H9 (cell line): Measurements from ENCODE around the gene DHX35. TPM values are rescaled to one million over a fixed set of nuclear protein-coding genes. Genes with fewer than 3 reads are reported as not detected.
A peak's percentile ranks its signal among the peaks of the same experiment; 100 is the strongest.

Experiments used
- DNase-seq: peaks from one replicate; pipeline ENCODE4 v3.0.0-alpha.2; 2017
- H2AFZ ChIP-seq: one replicate; pipeline ENCODE4 v1.6.1; 2013; ENCODE audit warnings: mild to moderate bottlenecking, low read length, control low read depth, moderate library complexity
- H2AK5ac ChIP-seq: 2 replicates; pipeline ENCODE4 v1.6.1; 2013; ENCODE audit warnings: low read length, control low read depth, mixed read lengths; ENCODE audit not compliant: insufficient read length
- H2BK120ac ChIP-seq: one replicate; pipeline ENCODE4 v1.6.1; 2013; ENCODE audit warnings: low read depth, mild to moderate bottlenecking, low read length, control low read depth, inconsistent platforms; ENCODE audit not compliant: poor library complexity, severe bottlenecking
- H2BK12ac ChIP-seq: 2 replicates; pipeline ENCODE4 v1.6.1; 2013; ENCODE audit warnings: low read length, control low read depth, mixed read lengths, low read depth; ENCODE audit not compliant: insufficient read length
- H2BK15ac ChIP-seq: 2 replicates; pipeline ENCODE4 v1.6.1; 2013; ENCODE audit warnings: low read depth, low read length, control low read depth
- H2BK20ac ChIP-seq: one replicate; pipeline ENCODE4 v1.6.1; 2013; ENCODE audit warnings: low read depth, mild to moderate bottlenecking, low read length, control low read depth, inconsistent platforms; ENCODE audit not compliant: poor library complexity, severe bottlenecking
- H2BK5ac ChIP-seq: 2 replicates; pipeline ENCODE4 v1.6.1; 2013; ENCODE audit warnings: low read length, control low read depth, mixed read lengths; ENCODE audit not compliant: insufficient read length
- H3K14ac ChIP-seq: 2 replicates; pipeline ENCODE4 v1.6.1; 2013; ENCODE audit warnings: low read length, control low read depth; ENCODE audit not compliant: insufficient read depth
- H3K18ac ChIP-seq: 2 replicates; pipeline ENCODE4 v1.6.1; 2013; ENCODE audit warnings: low read depth, mild to moderate bottlenecking, mixed read lengths, low read length, control low read depth; ENCODE audit not compliant: insufficient read length
- H3K23ac ChIP-seq: 2 replicates; pipeline ENCODE4 v1.6.1; 2013; ENCODE audit warnings: low read length, control low read depth, mixed read lengths, low read depth; ENCODE audit not compliant: insufficient read length
- H3K23me2 ChIP-seq: 2 replicates; pipeline ENCODE4 v1.6.1; 2013; ENCODE audit warnings: low read depth, mild to moderate bottlenecking, mixed read lengths, low read length, control low read depth; ENCODE audit not compliant: insufficient read length, poor library complexity, severe bottlenecking
- H3K27ac ChIP-seq: 2 replicates; pipeline ENCODE4 v1.5.1; 2013; ENCODE audit warnings: low read length, control low read depth, mixed read lengths, low read depth; ENCODE audit not compliant: insufficient read length
- H3K27me3 ChIP-seq: 2 replicates; pipeline ENCODE4 v1.6.1; 2013; ENCODE audit warnings: low read length, control low read depth, inconsistent platforms; ENCODE audit not compliant: insufficient read depth
- H3K4ac ChIP-seq: 2 replicates; pipeline ENCODE4 v1.6.1; 2013; ENCODE audit warnings: low read depth, mild to moderate bottlenecking, control low read depth, inconsistent platforms, low read length, moderate library complexity
- H3K4me1 ChIP-seq: 2 replicates; pipeline ENCODE4 v1.6.1; 2013; ENCODE audit warnings: low read length, control low read depth, inconsistent platforms; ENCODE audit not compliant: insufficient read depth
- H3K4me2 ChIP-seq: 2 replicates; pipeline ENCODE4 v1.6.1; 2013; ENCODE audit warnings: low read length, control low read depth, mixed read lengths; ENCODE audit not compliant: insufficient read length, insufficient read depth
- H3K56ac ChIP-seq: 2 replicates; pipeline ENCODE4 v1.6.1; 2013; ENCODE audit warnings: low read depth, mild to moderate bottlenecking, mixed read lengths, low read length, control low read depth; ENCODE audit not compliant: insufficient read length
- H3K79me1 ChIP-seq: 2 replicates; pipeline ENCODE4 v1.6.1; 2013; ENCODE audit warnings: low read depth, mild to moderate bottlenecking, moderate library complexity, low read length, control low read depth, inconsistent platforms; ENCODE audit not compliant: insufficient read depth, poor library complexity, severe bottlenecking
- H3K79me2 ChIP-seq: 2 replicates; pipeline ENCODE4 v1.6.1; 2013; ENCODE audit warnings: low read length, control low read depth, inconsistent platforms; ENCODE audit not compliant: insufficient read depth
- H3K9ac ChIP-seq: 2 replicates; pipeline ENCODE4 v1.6.1; 2013; ENCODE audit warnings: low read length, control low read depth, mixed read lengths; ENCODE audit not compliant: insufficient read length; ENCODE audit errors: extremely low read depth
- H3K9me3 ChIP-seq: one replicate; pipeline ENCODE4 v1.6.1; 2013; ENCODE audit warnings: low read depth, low read length, inconsistent platforms; ENCODE audit not compliant: control insufficient read depth
- H3T11ph ChIP-seq: one replicate; pipeline ENCODE4 v1.6.1; 2013; ENCODE audit warnings: mild to moderate bottlenecking, low read length, control low read depth, inconsistent platforms
- H4K20me1 ChIP-seq: one replicate; pipeline ENCODE4 v1.6.1; 2013; ENCODE audit not compliant: control insufficient read depth, insufficient read length, insufficient read depth
- H4K5ac ChIP-seq: 2 replicates; pipeline ENCODE4 v1.6.1; 2013; ENCODE audit warnings: low read depth, mild to moderate bottlenecking, mixed read lengths, low read length, control low read depth; ENCODE audit not compliant: insufficient read length
- H4K8ac ChIP-seq: replicated peaks from 2 replicates; pipeline ENCODE4 v1.6.1; 2013; ENCODE audit warnings: low read length, control low read depth, mixed read lengths, low read depth; ENCODE audit not compliant: insufficient read length
- H4K91ac ChIP-seq: 2 replicates; pipeline ENCODE4 v1.6.1; 2013; ENCODE audit warnings: low read depth, mild to moderate bottlenecking, moderate library complexity, mixed read lengths, low read length, control low read depth; ENCODE audit not compliant: insufficient read length
- H3K27ac Mint-ChIP-seq, 3 experiments: 2 replicates in 2 of 3; 3 replicates in 1 of 3; pipeline ENCODE4 v1.8.0; 2020 to 2021; ENCODE audit warnings: mixed read lengths in 3 of 3, mild to moderate bottlenecking in 1 of 3, moderate library complexity in 1 of 3
- H3K27me3 Mint-ChIP-seq: 2 replicates; pipeline ENCODE4 v1.8.0; 2021; ENCODE audit warnings: low read depth, mild to moderate bottlenecking, moderate library complexity, mixed read lengths
- H3K36me3 Mint-ChIP-seq, 3 experiments: 2 replicates in 2 of 3; 3 replicates in 1 of 3; pipeline ENCODE4 v1.8.0; 2020 to 2021; ENCODE audit warnings: low read depth in 3 of 3, mixed read lengths in 3 of 3; ENCODE audit not compliant: insufficient read depth in 1 of 3
- H3K4me1 Mint-ChIP-seq, 2 experiments: 2 replicates each; pipeline ENCODE4 v1.8.0; 2020; ENCODE audit warnings: mixed read lengths in 2 of 2
- H3K4me3 Mint-ChIP-seq, 2 experiments: 2 replicates in 1 of 2; 3 replicates in 1 of 2; pipeline ENCODE4 v1.8.0; 2020 to 2021; ENCODE audit warnings: mild to moderate bottlenecking in 2 of 2, mixed read lengths in 2 of 2, moderate library complexity in 1 of 2
- H3K9me3 Mint-ChIP-seq, 2 experiments: 2 replicates in 1 of 2; 3 replicates in 1 of 2; pipeline ENCODE4 v1.8.0; 2020; ENCODE audit warnings: mild to moderate bottlenecking in 2 of 2, mixed read lengths in 2 of 2, moderate library complexity in 1 of 2
- CTCF ChIP-seq: fragments of 200-600 bp; sonication (generic); conservative IDR thresholded peaks from 3 replicates; pipeline ENCODE4 v1.8.0; 2021; ENCODE audit warnings: antibody characterized with exemption, mild to moderate bottlenecking
- WGBS: extraction: QIAGEN DNeasy Blood & Tissue Kit; methylation state at CpG from one replicate; pipeline ENCODE4 v1.1.7; 2013; ENCODE audit warnings: missing lambda C conversion rate, low lambda C conversion rate, mixed read lengths; ENCODE audit not compliant: insufficient read length; ENCODE audit errors: extremely low coverage; 5-methylcytosine and 5-hydroxymethylcytosine counted together
- total RNA-seq: library from RNA; stranded (reverse); gene quantifications from 2 replicates; pipeline ENCODE4 v1.2.1, GENCODE V29; 2021

Gene DHX35
- total RNA-seq, 1 experiment from 2014 or later: 14.4 TPM

- Histone ChIP-seq H3T11ph (no peak overlapping the region), H2BK5ac (no peak overlapping the region), H3K4ac (no peak overlapping the region), H3K18ac (no peak overlapping the region), H3K4me2 (no peak overlapping the region), H3K9ac (no peak overlapping the region), H3K79me2 (no peaks in the 10 kb centered on the region), H3K27me3 (no peaks in the 10 kb centered on the region), H4K8ac (no peak overlapping the region), H2BK12ac (no peak overlapping the region), H4K20me1 (no peaks in the 10 kb centered on the region), H2AK5ac (no peak overlapping the region), H3K23me2 (no peaks in the 10 kb centered on the region), H3K23ac (no peak overlapping the region), H3K9me3 (no peaks in the 10 kb centered on the region), H2AFZ (no peak overlapping the region), H4K91ac (no peak overlapping the region), H3K79me1 (no peaks in the 10 kb centered on the region), H3K27ac (no peak overlapping the region), H3K14ac (no peak overlapping the region), H4K5ac (no peak overlapping the region), H2BK20ac (no peak overlapping the region), H2BK15ac (no peak overlapping the region), H3K4me1 (no peaks in the 10 kb centered on the region), H3K56ac (no peak overlapping the region), H2BK120ac (no peak overlapping the region)
- peak; percentile 77 for DNase-seq
- peak; percentile 91 for TF ChIP-seq CTCF
- Mint-ChIP-seq H3K27me3 (peaks cover 20% of the 10 kb centered on the region), H3K36me3 (no peaks in the 10 kb centered on the region), H3K4me1 (0 out of 4 replicates have a peak, but pooled peaks cover 0 to 5% of the 10 kb centered on the region in 2 experiments), H3K4me3 (no peak overlapping the region; a peak in 1 of 5 replicates), H3K27ac (no peak overlapping the region), H3K9me3 (peaks cover 0 to 5% of the 10 kb centered on the region in 2 experiments; a peak in 2 of 5 replicates)
- WGBS: no CpG with 5 or more reads among the region's 5 CpGs
Measured at GRCh38 chr20:39081255-39081654, 119.1 kb downstream of the DHX35 start.
